SH-SY5Y (cell line): ENCODE data around the gene C12orf57.

Experiments
- GATA2 ChIP-seq: IDR thresholded peaks from 2 replicates; pipeline ENCODE4 v1.6.1; 2011; ENCODE audit warnings: mild to moderate bottlenecking, low read depth, low read length
- GATA3 ChIP-seq: IDR thresholded peaks from 2 replicates; pipeline ENCODE4 v1.6.1; 2011; ENCODE audit warnings: low read depth, mild to moderate bottlenecking, low read length, moderate library complexity

DNA sequence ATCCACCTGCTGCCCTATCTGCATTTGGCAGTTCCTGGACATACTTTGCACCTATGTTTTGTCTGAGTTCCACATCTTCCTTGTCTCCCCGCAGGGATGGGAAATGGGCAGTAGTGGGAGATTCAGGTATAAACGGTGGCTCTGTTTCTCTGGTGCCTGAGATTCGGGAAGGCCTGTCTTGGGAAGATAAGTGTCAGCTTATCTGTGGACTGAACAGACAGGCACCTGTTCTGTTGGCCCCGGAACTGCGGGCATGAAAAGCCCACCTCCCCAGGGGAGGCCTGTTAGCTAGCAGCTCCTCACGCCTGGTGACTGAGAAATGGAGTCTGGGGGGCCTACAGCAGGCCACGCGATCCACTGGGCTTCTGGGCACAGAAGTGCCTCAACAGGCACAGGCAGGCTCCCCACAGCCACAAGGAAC, 20.8 kb downstream of the C12orf57 start:
- TF ChIP-seq GATA2, result no peak
- TF ChIP-seq GATA3, result no peak
